ENCODE data around the gene REV1. TPM values are rescaled to one million over a fixed set of nuclear protein-coding genes. Genes with fewer than 3 reads are reported as not detected.

The REV1 gene
- total and polyA plus RNA-seq, 2 experiments from 2014 or later, result 32.9 to 46.7 TPM

GRCh38 chr2:99492721-99493120 lies 2.9 kb upstream of the REV1 start:
- ATAC-seq, result no peak
- peaks cover 22% of the 10 kb centered on the region for H3K4me1 Mint-ChIP-seq
- peaks cover 11% of the 10 kb centered on the region for H3K27me3 Mint-ChIP-seq (ENCODE audit: insufficient read depth, low read depth, poor library complexity)
- no peaks in the 10 kb centered on the region for H3F3A ChIP-seq (replicated peaks; ENCODE audit: low read depth)
- no peak overlapping the region for H3K4me3 ChIP-seq
- peaks cover 3% of the 10 kb centered on the region; the same call in 1 of the 3 replicates for H3K9me3 Mint-ChIP-seq
- H3K4me1 ChIP-seq (ENCODE audit: insufficient read depth), result peaks cover 13% of the 10 kb centered on the region
- H2AFZ ChIP-seq, result no peak overlapping the region
- no peak overlapping the region for H3K4me3 Mint-ChIP-seq
- no peak for DNase-seq (ENCODE audit: low spot score)
- no peaks in the 10 kb centered on the region for H3K9me2 ChIP-seq (ENCODE audit: insufficient read depth)
- no peak overlapping the region for H3K27ac Mint-ChIP-seq
- no peak for TF ChIP-seq EZH2 (IDR thresholded peaks at IDR 0.05; ENCODE audit: low read depth, unreplicated experiment)
- H3K79me2 ChIP-seq (replicated peaks; ENCODE audit: insufficient read depth), result peaks cover 15% of the 10 kb centered on the region
- no peak overlapping the region for H3K27ac ChIP-seq (ENCODE audit: low read depth)
- H3K36me3 ChIP-seq (ENCODE audit: insufficient read depth), result no peaks in the 10 kb centered on the region
- 0 out of 2 replicates have a peak, but pooled peaks cover 3% of the 10 kb centered on the region for H4K20me1 ChIP-seq (replicated peaks; ENCODE audit: insufficient read depth)
- H3K27me3 ChIP-seq (ENCODE audit: insufficient read depth), result no peaks in the 10 kb centered on the region
- H3K4me2 ChIP-seq, result no peak overlapping the region
- peaks cover 4% of the 10 kb centered on the region; the same call in 1 of the 3 replicates for H3K36me3 Mint-ChIP-seq (ENCODE audit: low read depth)

GRCh38 chr2:99490623-99491461 lies 1.0 kb upstream of the REV1 start:
- H3K27me3 ChIP-seq (ENCODE audit: insufficient read depth), result no peaks in the 10 kb centered on the region
- H3K4me2 ChIP-seq, result peak overlapping the region; percentile 84
- peaks cover 8% of the 10 kb centered on the region; the same call in 1 of the 2 replicates for H4K20me1 ChIP-seq (replicated peaks; ENCODE audit: insufficient read depth)
- H3K36me3 ChIP-seq (ENCODE audit: insufficient read depth), result no peaks in the 10 kb centered on the region
- no peaks in the 10 kb centered on the region for H3F3A ChIP-seq (replicated peaks; ENCODE audit: low read depth)
- no peak for DNase-seq (ENCODE audit: low spot score)
- peaks cover 15% of the 10 kb centered on the region for H3K4me1 ChIP-seq (ENCODE audit: insufficient read depth)
- peaks cover 11% of the 10 kb centered on the region for H3K27me3 Mint-ChIP-seq (ENCODE audit: insufficient read depth, low read depth, poor library complexity)
- H3K9me2 ChIP-seq (ENCODE audit: insufficient read depth), result no peaks in the 10 kb centered on the region
- H3K4me1 Mint-ChIP-seq, result peaks cover 32% of the 10 kb centered on the region
- peak overlapping the region; percentile 86 for H3K27ac Mint-ChIP-seq
- H3K4me3 ChIP-seq, result peak overlapping the region; percentile 80
- H3K9me3 Mint-ChIP-seq, result peaks cover 3% of the 10 kb centered on the region; the same call in 1 of the 3 replicates
- H3K36me3 Mint-ChIP-seq (ENCODE audit: low read depth), result peaks cover 7% of the 10 kb centered on the region; the same call in 1 of the 3 replicates
- peak overlapping the region; percentile 86; the same call in 1 of the 2 replicates for H3K27ac ChIP-seq (ENCODE audit: low read depth)
- ATAC-seq, result no peak
- H2AFZ ChIP-seq, result peak overlapping the region; percentile 84
- H3K79me2 ChIP-seq (replicated peaks; ENCODE audit: insufficient read depth), result peaks cover 34% of the 10 kb centered on the region
- TF ChIP-seq ETS1 (IDR thresholded peaks at IDR 0.05) (no peak), CTCF (conservative IDR thresholded peaks at IDR 0.05; ENCODE audit: low read depth in 2 of 2) (peak in 1 of 2 experiments; percentile 3; a peak in 1 of 4 replicates)
- peak overlapping the region; percentile 81 for H3K4me3 Mint-ChIP-seq

Measured in GM23338 (cell line).